ENCODE measurements around the gene FZR1. TPM values are rescaled to one million over a fixed set of nuclear protein-coding genes. Genes with fewer than 3 reads are reported as not detected.

FZR1 gene
- total RNA-seq, result 36.6 and 39.5 TPM in 2 replicates

- peak within 1 kb of the TSS; percentile 94 for H3K27ac ChIP-seq (ENCODE audit: low read depth, low read length)
- H4K20me1 ChIP-seq (ENCODE audit: insufficient read depth, low read length), result peaks cover 28% of the 10 kb centered on the region
- peaks cover 10% of the 10 kb centered on the region for H3K36me3 ChIP-seq (ENCODE audit: insufficient read depth, low read length)
- peak; percentile 100 for DNase-seq (ENCODE audit: insufficient read length, low spot score, missing footprints)
- H3K79me2 ChIP-seq (ENCODE audit: insufficient read depth, low read length), result peaks cover 46% of the 10 kb centered on the region
- H3K9me3 ChIP-seq (ENCODE audit: low read depth, low read length), result no peaks in the 10 kb centered on the region
- peaks cover 24% of the 10 kb centered on the region for H3K4me1 ChIP-seq (ENCODE audit: insufficient read depth, low read length)
- H2AFZ ChIP-seq (ENCODE audit: low read length), result peak within 1 kb of the TSS; percentile 100
- peak within 1 kb of the TSS; percentile 99 for H3K4me3 ChIP-seq (ENCODE audit: insufficient read depth, low read length)
- H3K27me3 ChIP-seq (ENCODE audit: insufficient read depth, low read length), result no peaks in the 10 kb centered on the region
- peak within 1 kb of the TSS; percentile 98 for H3K4me2 ChIP-seq (ENCODE audit: insufficient read depth, low read length)
- no peak for TF ChIP-seq CTCF (IDR thresholded peaks at IDR 0.05; ENCODE audit: extremely low read depth, low read depth, low read length)
Observed at GRCh38 chr19:3505598-3506383, at the start of gene FZR1. Gene FZR1, plus strand, starts transcription at chr19:3506311. Its CDS starts 16,679 bp downstream, at chr19:3522990.

- peaks cover 49% of the 10 kb centered on the region for H3K36me3 ChIP-seq (ENCODE audit: insufficient read depth, low read length)
- TF ChIP-seq CTCF (IDR thresholded peaks at IDR 0.05; ENCODE audit: extremely low read depth, low read depth, low read length), result no peak
- peaks cover 55% of the 10 kb centered on the region for H4K20me1 ChIP-seq (ENCODE audit: insufficient read depth, low read length)
- H3K27me3 ChIP-seq (ENCODE audit: insufficient read depth, low read length), result no peaks in the 10 kb centered on the region
- H2AFZ ChIP-seq (ENCODE audit: low read length), result no peak overlapping the region
- peaks cover 33% of the 10 kb centered on the region for H3K4me1 ChIP-seq (ENCODE audit: insufficient read depth, low read length)
- peak; percentile 63 for DNase-seq (ENCODE audit: insufficient read length, low spot score, missing footprints)
- peaks cover 81% of the 10 kb centered on the region for H3K79me2 ChIP-seq (ENCODE audit: insufficient read depth, low read length)
- H3K4me2 ChIP-seq (ENCODE audit: insufficient read depth, low read length), result no peak overlapping the region
- H3K27ac ChIP-seq (ENCODE audit: low read depth, low read length), result peak overlapping the region; percentile 93
- no peak overlapping the region for H3K4me3 ChIP-seq (ENCODE audit: insufficient read depth, low read length)
- no peaks in the 10 kb centered on the region for H3K9me3 ChIP-seq (ENCODE audit: low read depth, low read length)
Observed at GRCh38 chr19:3456925-3457527, 49.1 kb upstream of the FZR1 start.

- no peak overlapping the region for H2AFZ ChIP-seq (ENCODE audit: low read length)
- no peak for TF ChIP-seq CTCF (IDR thresholded peaks at IDR 0.05; ENCODE audit: extremely low read depth, low read depth, low read length)
- no peak overlapping the region for H3K4me3 ChIP-seq (ENCODE audit: insufficient read depth, low read length)
- H3K4me2 ChIP-seq (ENCODE audit: insufficient read depth, low read length), result no peak overlapping the region
- H3K36me3 ChIP-seq (ENCODE audit: insufficient read depth, low read length), result peaks cover 47% of the 10 kb centered on the region
- peaks cover 55% of the 10 kb centered on the region for H4K20me1 ChIP-seq (ENCODE audit: insufficient read depth, low read length)
- H3K27ac ChIP-seq (ENCODE audit: low read depth, low read length), result peak overlapping the region; percentile 93
- no peaks in the 10 kb centered on the region for H3K27me3 ChIP-seq (ENCODE audit: insufficient read depth, low read length)
- peak; percentile 91 for DNase-seq (ENCODE audit: insufficient read length, low spot score, missing footprints)
- H3K9me3 ChIP-seq (ENCODE audit: low read depth, low read length), result no peaks in the 10 kb centered on the region
- H3K79me2 ChIP-seq (ENCODE audit: insufficient read depth, low read length), result peaks cover 77% of the 10 kb centered on the region
- H3K4me1 ChIP-seq (ENCODE audit: insufficient read depth, low read length), result peaks cover 33% of the 10 kb centered on the region
Observed at GRCh38 chr19:3457528-3458228, 48.4 kb upstream of the FZR1 start.
